SK-N-SH (cell line): Measurements from ENCODE around the gene C14orf39.

Experiments
- CTCF ChIP-seq: fragments of 200-600 bp; sonication (generic); IDR thresholded peaks from 2 replicates; pipeline ENCODE4 v1.6.1; 2017; ENCODE audit warnings: antibody characterized with exemption, mild to moderate bottlenecking, moderate library complexity
- EZH2phosphoT487 ChIP-seq: fragments of 200-600 bp; sonication (generic); IDR thresholded peaks from 2 replicates; pipeline ENCODE4 v1.6.1; 2017; ENCODE audit warnings: low read depth, mixed run types, mild to moderate bottlenecking, antibody characterized with exemption, moderate library complexity, borderline replicate concordance
- GATA2 ChIP-seq: sonication (generic); formaldehyde crosslinking; IDR thresholded peaks from 2 replicates; pipeline ENCODE4 v1.5.0; 2020; ENCODE audit warnings: mild to moderate bottlenecking, missing genetic modification reagents
- JUND ChIP-seq: IDR thresholded peaks from 2 replicates; pipeline ENCODE4 v1.4.0; 2012
- MXI1 ChIP-seq: IDR thresholded peaks from 2 replicates; pipeline ENCODE4 v1.6.1; 2012; ENCODE audit warnings: mild to moderate bottlenecking, low read depth, low read length, improper control_type of control experiment
- NFIC ChIP-seq: IDR thresholded peaks from 2 replicates; pipeline ENCODE4 v1.4.0; 2012; ENCODE audit warnings: borderline replicate concordance
- POLR2AphosphoS5 ChIP-seq: IDR thresholded peaks from 2 replicates; pipeline ENCODE4 v1.6.1; 2012; ENCODE audit warnings: low read depth, low read length
- RCOR1 ChIP-seq: fragments of 150-350 bp; IDR thresholded peaks from 2 replicates; pipeline ENCODE4 v1.6.1; 2017; ENCODE audit warnings: antibody characterized with exemption, low read length
- SMC3 ChIP-seq: IDR thresholded peaks from 2 replicates; pipeline ENCODE4 v1.6.1; 2012; ENCODE audit warnings: low read depth, low read length, improper control_type of control experiment
- TAF1 ChIP-seq: IDR thresholded peaks from 2 replicates; pipeline ENCODE4 v1.6.1; 2012; ENCODE audit warnings: low read depth, mild to moderate bottlenecking, low read length, moderate library complexity, borderline replicate concordance
- TCF12 ChIP-seq: IDR thresholded peaks from 2 replicates; pipeline ENCODE4 v1.4.0; 2012
- TEAD4 ChIP-seq: IDR thresholded peaks from 2 replicates; pipeline ENCODE4 v1.4.0; 2012; ENCODE audit warnings: mild to moderate bottlenecking, borderline replicate concordance; ENCODE audit not compliant: insufficient read depth
- USF1 ChIP-seq: IDR thresholded peaks from 2 replicates; pipeline ENCODE4 v1.4.0; 2012; ENCODE audit warnings: low read depth, borderline replicate concordance
- YY1 ChIP-seq: IDR thresholded peaks from 2 replicates; pipeline ENCODE4 v1.4.0; 2012; ENCODE audit warnings: low read depth, mild to moderate bottlenecking

- no peak for TF ChIP-seq GATA2 (CRISPR knock-in tag)
- TF ChIP-seq RCOR1 = no peak
- TF ChIP-seq CTCF = no peak
- no peak for TF ChIP-seq JUND
- no peak for TF ChIP-seq YY1
- no peak for TF ChIP-seq USF1
- TF ChIP-seq EZH2phosphoT487 = no peak
- no peak for TF ChIP-seq NFIC
- TF ChIP-seq TCF12 = no peak
- TF ChIP-seq MXI1 = no peak
- no peak for TF ChIP-seq POLR2AphosphoS5
- no peak for TF ChIP-seq TAF1
- TF ChIP-seq TEAD4 = no peak
- no peak for TF ChIP-seq SMC3
Observed at GRCh38 chr14:60512126-60512525, 26.3 kb upstream of the C14orf39 start.
